Mesendoderm (in vitro differentiated cells): ENCODE measurements around the gene MBNL2.
A peak's percentile ranks its signal among the peaks of the same experiment; 100 is the strongest.

Source experiments
- DNase-seq: peaks from one replicate; pipeline ENCODE4 v3.0.0; 2013
- H2AK5ac ChIP-seq: 2 replicates; pipeline ENCODE4 v1.6.1; 2013; ENCODE audit warnings: low read length, inconsistent platforms
- H2BK120ac ChIP-seq: 2 replicates; pipeline ENCODE4 v1.6.1; 2013; ENCODE audit warnings: low read depth, mild to moderate bottlenecking, low read length, moderate library complexity, mixed read lengths
- H2BK15ac ChIP-seq: replicated peaks from 2 replicates; pipeline ENCODE4 v1.6.1; 2013; ENCODE audit warnings: low read depth, mild to moderate bottlenecking, moderate library complexity
- H2BK5ac ChIP-seq: 2 replicates; pipeline ENCODE4 v1.6.1; 2013; ENCODE audit warnings: low read length, inconsistent platforms
- H3K18ac ChIP-seq: 2 replicates; pipeline ENCODE4 v1.6.1; 2013; ENCODE audit warnings: mild to moderate bottlenecking, low read length, mixed read lengths
- H3K23ac ChIP-seq: one replicate; pipeline ENCODE4 v1.6.1; 2013; ENCODE audit warnings: low read length
- H3K27ac ChIP-seq: 2 replicates; pipeline ENCODE4 v1.5.1; 2013; ENCODE audit warnings: low read depth, mild to moderate bottlenecking, inconsistent platforms, low read length, moderate library complexity
- H3K27me3 ChIP-seq: 2 replicates; pipeline ENCODE4 v1.6.1; 2013; ENCODE audit warnings: low read length, control low read depth, mild to moderate bottlenecking, inconsistent platforms; ENCODE audit not compliant: insufficient read depth, poor library complexity
- H3K36me3 ChIP-seq: 2 replicates; pipeline ENCODE4 v1.6.1; 2013; ENCODE audit warnings: low read length, inconsistent platforms; ENCODE audit not compliant: control insufficient read depth, insufficient read depth
- H3K4ac ChIP-seq: one replicate; pipeline ENCODE4 v1.6.1; 2013; ENCODE audit warnings: low read depth, mild to moderate bottlenecking, low read length, moderate library complexity
- H3K4me1 ChIP-seq: 2 replicates; pipeline ENCODE4 v1.6.1; 2013; ENCODE audit warnings: low read depth, low read length, inconsistent platforms; ENCODE audit not compliant: control insufficient read depth
- H3K4me2 ChIP-seq: 2 replicates; pipeline ENCODE4 v1.6.1; 2013; ENCODE audit warnings: low read length
- H3K4me3 ChIP-seq: 2 replicates; pipeline ENCODE4 v1.5.1; 2013; ENCODE audit warnings: mild to moderate bottlenecking, low read length
- H3K56ac ChIP-seq: one replicate; pipeline ENCODE4 v1.6.1; 2013; ENCODE audit warnings: low read length
- H3K79me1 ChIP-seq: 2 replicates; pipeline ENCODE4 v1.6.1; 2013; ENCODE audit warnings: low read length, inconsistent platforms
- H3K79me2 ChIP-seq: 2 replicates; pipeline ENCODE4 v1.6.1; 2013; ENCODE audit warnings: mild to moderate bottlenecking, low read length; ENCODE audit not compliant: control insufficient read depth, insufficient read depth
- H3K9ac ChIP-seq: 2 replicates; pipeline ENCODE4 v1.6.1; 2013; ENCODE audit warnings: low read length, inconsistent platforms
- H4K5ac ChIP-seq: one replicate; pipeline ENCODE4 v1.6.1; 2013; ENCODE audit warnings: low read length
- H4K8ac ChIP-seq: one replicate; pipeline ENCODE4 v1.6.1; 2013; ENCODE audit warnings: low read depth, mild to moderate bottlenecking, control low read depth, low read length, moderate library complexity
- WGBS: extraction: QIAGEN DNeasy Blood & Tissue Kit; methylation state at CpG from one replicate; pipeline ENCODE4 v1.1.7; 2013; ENCODE audit warnings: low lambda C conversion rate, missing lambda C conversion rate; ENCODE audit not compliant: insufficient coverage; ENCODE audit errors: extremely low coverage; 5-methylcytosine and 5-hydroxymethylcytosine counted together

MBNL2 gene

GRCh38 chr13:97423300-97424045 is 201.3 kb downstream of the MBNL2 start:
- H3K56ac ChIP-seq = no peak overlapping the region
- H3K18ac ChIP-seq = no peak overlapping the region
- no peak for DNase-seq
- H3K4me2 ChIP-seq = no peak overlapping the region
- H3K4me3 ChIP-seq = no peak overlapping the region
- no peaks in the 10 kb centered on the region for H3K79me1 ChIP-seq
- no peak overlapping the region for H2BK15ac ChIP-seq
- H4K8ac ChIP-seq = no peak overlapping the region
- no peaks in the 10 kb centered on the region for H3K79me2 ChIP-seq
- H4K5ac ChIP-seq = no peak overlapping the region
- H3K9ac ChIP-seq = no peak overlapping the region
- H3K4me1 ChIP-seq = no peaks in the 10 kb centered on the region
- no peaks in the 10 kb centered on the region for H3K27me3 ChIP-seq
- no peak overlapping the region for H3K4ac ChIP-seq
- H2BK5ac ChIP-seq = no peak overlapping the region
- H3K36me3 ChIP-seq = no peaks in the 10 kb centered on the region
- H2AK5ac ChIP-seq = no peak overlapping the region
- no peak overlapping the region for H3K23ac ChIP-seq
- no peak overlapping the region for H2BK120ac ChIP-seq
- no peak overlapping the region for H3K27ac ChIP-seq
- WGBS = no CpG with 5 or more reads among the region's 8 CpGs

- H3K79me2 ChIP-seq = no peaks in the 10 kb centered on the region
- no peak overlapping the region for H4K5ac ChIP-seq
- H3K9ac ChIP-seq = no peak overlapping the region
- no peaks in the 10 kb centered on the region for H3K79me1 ChIP-seq
- no peak overlapping the region for H2AK5ac ChIP-seq
- no CpG with 5 or more reads among the region's 2 CpGs for WGBS
- H2BK5ac ChIP-seq = no peak overlapping the region
- H3K36me3 ChIP-seq = no peaks in the 10 kb centered on the region
- H3K18ac ChIP-seq = no peak overlapping the region
- no peak overlapping the region for H3K4me2 ChIP-seq
- no peak overlapping the region for H3K23ac ChIP-seq
- H3K4me1 ChIP-seq = no peaks in the 10 kb centered on the region
- H2BK15ac ChIP-seq = no peak overlapping the region
- DNase-seq = no peak
- no peak overlapping the region for H3K4ac ChIP-seq
- no peak overlapping the region for H4K8ac ChIP-seq
- H3K27ac ChIP-seq = no peak overlapping the region
- H3K4me3 ChIP-seq = no peak overlapping the region
- H3K27me3 ChIP-seq = no peaks in the 10 kb centered on the region
- H3K56ac ChIP-seq = no peak overlapping the region
- no peak overlapping the region for H2BK120ac ChIP-seq
Observed at GRCh38 chr13:97425590-97425989, 203.5 kb downstream of the MBNL2 start.

GRCh38 chr13:97426695-97427094 is 204.6 kb downstream of the MBNL2 start:
- H3K36me3 ChIP-seq = no peaks in the 10 kb centered on the region
- H2BK5ac ChIP-seq = no peak overlapping the region
- H3K9ac ChIP-seq = no peak overlapping the region
- H3K56ac ChIP-seq = no peak overlapping the region
- H2AK5ac ChIP-seq = no peak overlapping the region
- no peak overlapping the region for H3K27ac ChIP-seq
- WGBS = no CpG with 5 or more reads among the region's 3 CpGs
- H3K79me2 ChIP-seq = no peaks in the 10 kb centered on the region
- DNase-seq = no peak
- no peak overlapping the region for H4K8ac ChIP-seq
- H3K27me3 ChIP-seq = no peaks in the 10 kb centered on the region
- H3K18ac ChIP-seq = no peak overlapping the region
- H3K4ac ChIP-seq = no peak overlapping the region
- no peak overlapping the region for H4K5ac ChIP-seq
- no peak overlapping the region for H2BK15ac ChIP-seq
- no peak overlapping the region for H3K4me3 ChIP-seq
- H3K4me1 ChIP-seq = no peaks in the 10 kb centered on the region
- H3K4me2 ChIP-seq = no peak overlapping the region
- H3K79me1 ChIP-seq = no peaks in the 10 kb centered on the region
- no peak overlapping the region for H2BK120ac ChIP-seq
- H3K23ac ChIP-seq = no peak overlapping the region

- WGBS = no CpG with 5 or more reads among the region's 6 CpGs
- no peak overlapping the region for H3K27ac ChIP-seq
Observed at GRCh38 chr13:97429681-97430081, 207.5 kb downstream of the MBNL2 start.

GRCh38 chr13:97430296-97430695 is 208.2 kb downstream of the MBNL2 start:
- no peak overlapping the region for H3K56ac ChIP-seq
- no peaks in the 10 kb centered on the region for H3K4me1 ChIP-seq
- H4K5ac ChIP-seq = no peak overlapping the region
- H2AK5ac ChIP-seq = no peak overlapping the region
- no peak overlapping the region for H3K4ac ChIP-seq
- no peak overlapping the region for H4K8ac ChIP-seq
- peaks cover 10% of the 10 kb centered on the region for H3K79me2 ChIP-seq
- no peaks in the 10 kb centered on the region for H3K27me3 ChIP-seq
- H3K18ac ChIP-seq = no peak overlapping the region
- no peak overlapping the region for H3K9ac ChIP-seq
- H3K4me2 ChIP-seq = no peak overlapping the region
- no peak for DNase-seq
- no peaks in the 10 kb centered on the region for H3K36me3 ChIP-seq
- no peak overlapping the region for H3K4me3 ChIP-seq
- H3K79me1 ChIP-seq = no peaks in the 10 kb centered on the region
- no peak overlapping the region for H3K23ac ChIP-seq
- H3K27ac ChIP-seq = no peak overlapping the region
- H2BK5ac ChIP-seq = no peak overlapping the region
- no peak overlapping the region for H2BK120ac ChIP-seq
- WGBS = no CpG with 5 or more reads among the region's 4 CpGs
- no peak overlapping the region for H2BK15ac ChIP-seq

More at GRCh38 chr13:97429681-97430081, 207.5 kb downstream of the MBNL2 start:
- Histone ChIP-seq H2BK15ac (no peak overlapping the region), H3K79me2 (peaks cover 4% of the 10 kb centered on the region), H3K23ac (no peak overlapping the region), H2AK5ac (peak overlapping the region; percentile 14), H3K36me3 (no peaks in the 10 kb centered on the region), H3K4me1 (no peaks in the 10 kb centered on the region), H3K79me1 (no peaks in the 10 kb centered on the region), H4K8ac (no peak overlapping the region), H2BK5ac (no peak overlapping the region), H3K4me3 (no peak overlapping the region), H4K5ac (no peak overlapping the region), H3K18ac (no peak overlapping the region), H3K9ac (no peak overlapping the region), H3K4ac (no peak overlapping the region), H2BK120ac (no peak overlapping the region), H3K56ac (peak overlapping the region; percentile 5), H3K4me2 (no peak overlapping the region), H3K27me3 (no peaks in the 10 kb centered on the region)
- no peak for DNase-seq
